ENCODE data around the gene RNF223. TPM values are rescaled to one million over a fixed set of nuclear protein-coding genes. Genes with fewer than 3 reads are reported as not detected.
"Not testable (repeated sequence)": the region's sequence is repeated elsewhere in the genome, so short reads cannot be mapped to it uniquely, and the experiment has no call there.

RNF223 gene
- total RNA-seq, 1 experiment from 2014 or later: 6.3 TPM

- TF ChIP-seq REST (IDR thresholded peaks at IDR 0.05; ENCODE audit: low read depth): no peak
- no peak for TF ChIP-seq CEBPB (IDR thresholded peaks at IDR 0.05; ENCODE audit: low read depth)
- TF ChIP-seq POLR2A (IDR thresholded peaks at IDR 0.05; ENCODE audit: borderline replicate concordance, extremely low read depth, insufficient read depth, insufficient read length): no peak
- no peak for TF ChIP-seq ELF1 (IDR thresholded peaks at IDR 0.05; ENCODE audit: borderline replicate concordance, low read depth)
Observed at GRCh38 chr1:1106510-1107221, 32.6 kb upstream of the RNF223 start (continued).

- ATAC-seq; H3K9me2 ChIP-seq (ENCODE audit: insufficient read depth); H3K36me3 ChIP-seq (ENCODE audit: control insufficient read depth in 1 of 2, insufficient read depth in 2 of 2, low read length in 2 of 2); H3K27ac ChIP-seq (ENCODE audit: low read depth, low read length); H2AFZ ChIP-seq (ENCODE audit: low read depth, low read length, poor library complexity, severe bottlenecking); H3K4me1 ChIP-seq (ENCODE audit: control insufficient read depth in 1 of 2, insufficient read depth in 2 of 2, low read length in 2 of 2); intact Hi-C loops (cut with micrococcal nuclease); H4K20me1 ChIP-seq (ENCODE audit: insufficient read depth); BruUV-seq (replicated peaks); H3K27me3 ChIP-seq (ENCODE audit: insufficient read depth, low read length); H3K9ac ChIP-seq (ENCODE audit: low read length); RAD21 ChIA-PET (ENCODE audit: low non-redundant PET in 1 of 2, low total read pairs in 2 of 2, uncharacterized antibody in 2 of 2, unreplicated experiment in 2 of 2); H3K4me3 ChIP-seq (replicated peaks in 1 of 2; ENCODE audit: low read depth in 1 of 2, low read length in 2 of 2); H3K4me2 ChIP-seq (ENCODE audit: low read length); DNase-seq (ENCODE audit: low read depth, low spot score); CTCF ChIA-PET; H3K9me3 ChIP-seq (ENCODE audit: control insufficient read depth in 1 of 2, insufficient read depth in 1 of 2, low read depth in 1 of 2, low read length in 2 of 2): not testable (repeated sequence)
- H3K79me2 ChIP-seq (ENCODE audit: insufficient read depth, low read length): peaks cover 23% of the 10 kb centered on the region
- POLR2A ChIA-PET: interaction anchor here (0.6 to 1.2 kb wide), 2 partner anchors 24 to 30 kb away, joined by 3 to 4 read pairs; partner anchors contain the start of gene RNF223
Observed at GRCh38 chr1:1104152-1104551, 30.0 kb upstream of the RNF223 start.
